ENCODE measurements around the gene MRPL14.

Gene MRPL14

GRCh38 chr6:44065443-44066140, 61.7 kb downstream of the MRPL14 start:
- no peak for TF ChIP-seq CTCF (IDR thresholded peaks at IDR 0.05; ENCODE audit: low read depth, low read length)
- H3K4me3 ChIP-seq (ENCODE audit: low read depth, low read length) = no peak overlapping the region

- no peak overlapping the region for H3K4me3 ChIP-seq (ENCODE audit: low read depth, low read length)
- TF ChIP-seq CTCF (IDR thresholded peaks at IDR 0.05; ENCODE audit: low read depth, low read length) = no peak
Observed at GRCh38 chr6:44064948-44065272, 62.3 kb downstream of the MRPL14 start.

- TF ChIP-seq CTCF (IDR thresholded peaks at IDR 0.05; ENCODE audit: low read depth, low read length) = no peak
- no peak overlapping the region for H3K4me3 ChIP-seq (ENCODE audit: low read depth, low read length)
Observed at GRCh38 chr6:44064089-44064947, 62.9 kb downstream of the MRPL14 start.

- no peak for TF ChIP-seq CTCF (IDR thresholded peaks at IDR 0.05; ENCODE audit: low read depth, low read length)
- no peak overlapping the region for H3K4me3 ChIP-seq (ENCODE audit: low read depth, low read length)
Observed at GRCh38 chr6:44063561-44064059, 63.6 kb downstream of the MRPL14 start.

All from WI38 (cell line).